ENCODE data around the gene GORASP1. TPM values are rescaled to one million over a fixed set of nuclear protein-coding genes. Genes with fewer than 3 reads are reported as not detected.

Gene GORASP1
- total RNA-seq, 1 donor from 2014 or later: 52.8 TPM

DNA sequence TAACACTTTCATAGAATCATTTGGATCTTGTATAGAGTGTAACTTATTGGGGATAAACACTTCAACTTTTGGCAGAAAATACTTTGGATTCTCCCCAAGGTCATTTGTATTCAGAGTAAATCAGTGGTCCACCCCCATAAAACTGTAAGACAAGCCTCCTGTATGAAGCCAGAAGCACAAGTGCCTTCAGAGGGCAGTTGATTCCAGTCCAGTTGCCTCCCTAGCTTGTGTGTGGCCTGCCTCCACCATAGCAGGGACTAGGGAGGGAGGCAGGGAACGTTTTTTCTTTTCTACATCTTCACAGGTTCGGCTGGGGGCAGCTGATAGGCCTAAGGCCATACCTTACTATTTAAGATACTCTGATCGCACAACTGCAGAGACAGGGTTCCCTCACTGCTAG lies 11.6 kb downstream of the GORASP1 start:
- H3K4me3 Mint-ChIP-seq (ENCODE audit: unreplicated experiment): no peak overlapping the region
- peaks cover 10% of the 10 kb centered on the region for H3K4me1 Mint-ChIP-seq (ENCODE audit: low read depth)
- H3K27ac Mint-ChIP-seq (ENCODE audit: unreplicated experiment): no peak overlapping the region
- H3K27me3 Mint-ChIP-seq (ENCODE audit: low read depth): no peaks in the 10 kb centered on the region
- no peak for DNase-seq (ENCODE audit: low spot score)
- H3K9me3 Mint-ChIP-seq (ENCODE audit: low read depth): no peaks in the 10 kb centered on the region
- H3K36me3 Mint-ChIP-seq (ENCODE audit: low read depth): peaks cover 26% of the 10 kb centered on the region
- TF ChIP-seq, protein P1, sequence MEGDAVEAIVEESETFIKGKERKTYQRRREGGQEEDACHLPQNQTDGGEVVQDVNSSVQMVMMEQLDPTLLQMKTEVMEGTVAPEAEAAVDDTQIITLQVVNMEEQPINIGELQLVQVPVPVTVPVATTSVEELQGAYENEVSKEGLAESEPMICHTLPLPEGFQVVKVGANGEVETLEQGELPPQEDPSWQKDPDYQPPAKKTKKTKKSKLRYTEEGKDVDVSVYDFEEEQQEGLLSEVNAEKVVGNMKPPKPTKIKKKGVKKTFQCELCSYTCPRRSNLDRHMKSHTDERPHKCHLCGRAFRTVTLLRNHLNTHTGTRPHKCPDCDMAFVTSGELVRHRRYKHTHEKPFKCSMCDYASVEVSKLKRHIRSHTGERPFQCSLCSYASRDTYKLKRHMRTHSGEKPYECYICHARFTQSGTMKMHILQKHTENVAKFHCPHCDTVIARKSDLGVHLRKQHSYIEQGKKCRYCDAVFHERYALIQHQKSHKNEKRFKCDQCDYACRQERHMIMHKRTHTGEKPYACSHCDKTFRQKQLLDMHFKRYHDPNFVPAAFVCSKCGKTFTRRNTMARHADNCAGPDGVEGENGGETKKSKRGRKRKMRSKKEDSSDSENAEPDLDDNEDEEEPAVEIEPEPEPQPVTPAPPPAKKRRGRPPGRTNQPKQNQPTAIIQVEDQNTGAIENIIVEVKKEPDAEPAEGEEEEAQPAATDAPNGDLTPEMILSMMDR (IDR thresholded peaks at IDR 0.05): no peak

DNA sequence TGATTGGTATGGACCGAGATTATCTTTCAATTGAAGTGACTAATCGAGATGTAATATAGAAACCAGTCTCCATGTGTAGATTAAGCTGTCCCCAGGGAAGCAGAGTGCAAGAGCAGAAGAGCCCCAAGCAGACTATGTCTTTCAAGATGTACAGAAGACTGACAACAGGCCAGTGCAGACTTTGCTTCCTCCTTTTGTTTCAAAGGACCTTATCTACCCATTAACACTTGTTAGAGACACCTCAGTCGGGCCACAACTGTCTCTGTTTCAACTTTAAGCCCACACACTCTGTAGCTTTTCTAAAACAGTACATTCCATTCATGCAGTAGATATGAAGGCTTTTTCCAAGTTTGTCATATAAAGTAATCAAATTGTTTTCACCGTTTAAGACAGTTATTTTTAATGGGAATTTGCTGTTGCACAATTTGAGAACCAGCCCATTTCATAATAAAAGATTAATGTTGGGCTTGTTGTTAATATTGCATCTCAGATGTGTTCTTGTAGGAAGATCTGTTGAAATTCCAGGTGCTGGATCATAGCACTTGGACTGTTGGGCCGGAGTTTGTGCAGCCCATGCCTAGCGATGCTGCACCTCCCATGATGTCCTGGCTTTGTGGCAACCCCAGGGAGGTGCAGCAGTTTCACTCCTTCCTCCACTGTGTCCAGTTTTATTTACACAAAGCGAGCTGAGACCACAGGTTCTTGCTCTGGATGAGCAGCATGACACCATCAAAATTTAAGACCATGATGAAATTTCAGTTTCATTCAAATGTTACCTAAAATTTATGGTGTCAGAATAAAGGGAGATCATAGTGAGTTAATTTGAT lies 12.4 kb downstream of the GORASP1 start:
- Mint-ChIP-seq H3K9me3 (ENCODE audit: low read depth) (no peaks in the 10 kb centered on the region), H3K4me1 (ENCODE audit: low read depth) (peaks cover 10% of the 10 kb centered on the region), H3K4me3 (ENCODE audit: unreplicated experiment) (no peak overlapping the region), H3K27me3 (ENCODE audit: low read depth) (no peaks in the 10 kb centered on the region), H3K27ac (ENCODE audit: unreplicated experiment) (peak overlapping the region; percentile 47), H3K36me3 (ENCODE audit: low read depth) (peaks cover 27% of the 10 kb centered on the region)
- TF ChIP-seq, protein P1 (IDR thresholded peaks at IDR 0.05): no peak
- no peak for DNase-seq (ENCODE audit: low spot score)

DNA sequence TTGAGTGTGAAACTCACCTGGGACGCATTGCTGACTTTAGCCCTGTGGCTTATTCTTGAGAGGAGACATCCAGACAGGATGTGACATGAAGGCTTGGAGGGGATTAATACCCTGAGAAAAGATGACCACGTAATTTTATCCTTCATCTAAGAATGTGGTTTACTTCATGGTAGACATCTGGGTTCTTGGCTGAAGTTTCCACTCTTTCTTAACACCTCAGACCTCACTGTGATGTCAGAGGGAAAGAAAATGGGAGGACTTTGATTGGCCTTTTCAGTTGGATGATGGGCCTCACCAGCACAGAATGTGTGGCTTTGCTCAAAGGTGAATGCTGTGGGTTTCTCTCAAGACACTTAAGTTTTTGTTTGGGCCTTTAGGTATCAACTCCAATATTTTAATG lies 16.5 kb downstream of the GORASP1 start:
- Mint-ChIP-seq H3K4me1 (ENCODE audit: low read depth) (peaks cover 10% of the 10 kb centered on the region), H3K27ac (ENCODE audit: unreplicated experiment) (no peak overlapping the region), H3K9me3 (ENCODE audit: low read depth) (no peaks in the 10 kb centered on the region), H3K27me3 (ENCODE audit: low read depth) (no peaks in the 10 kb centered on the region), H3K36me3 (ENCODE audit: low read depth) (peaks cover 31% of the 10 kb centered on the region), H3K4me3 (ENCODE audit: unreplicated experiment) (no peak overlapping the region)
- DNase-seq (ENCODE audit: low spot score): no peak
- TF ChIP-seq, protein P1 (IDR thresholded peaks at IDR 0.05): no peak

DNA sequence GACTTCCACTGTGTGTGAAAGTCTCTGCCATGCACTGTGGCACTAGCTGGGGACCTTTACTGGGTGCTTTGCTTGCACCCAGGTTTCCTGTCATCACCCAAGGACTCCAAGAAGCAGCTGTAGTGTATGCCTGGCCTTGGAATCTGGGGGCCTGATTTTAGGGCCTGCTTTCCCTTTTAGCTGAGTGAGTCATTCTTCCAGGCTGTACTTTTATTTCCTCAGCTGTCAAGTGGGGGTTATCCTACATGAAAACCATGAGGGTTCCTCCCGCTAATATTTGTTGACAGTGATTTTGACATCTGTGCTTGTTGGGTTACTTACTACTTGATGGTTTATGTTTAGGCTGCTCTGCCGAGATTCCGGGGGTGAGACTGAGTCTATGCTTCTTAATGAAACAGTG lies 18.5 kb downstream of the GORASP1 start:
- Mint-ChIP-seq H3K9me3 (ENCODE audit: low read depth) (no peaks in the 10 kb centered on the region), H3K4me1 (ENCODE audit: low read depth) (peaks cover 10% of the 10 kb centered on the region), H3K27ac (ENCODE audit: unreplicated experiment) (peak overlapping the region; percentile 33), H3K27me3 (ENCODE audit: low read depth) (no peaks in the 10 kb centered on the region), H3K4me3 (ENCODE audit: unreplicated experiment) (no peak overlapping the region), H3K36me3 (ENCODE audit: low read depth) (peaks cover 21% of the 10 kb centered on the region)
- TF ChIP-seq, protein P1 (IDR thresholded peaks at IDR 0.05): no peak
- no peak for DNase-seq (ENCODE audit: low spot score)

DNA sequence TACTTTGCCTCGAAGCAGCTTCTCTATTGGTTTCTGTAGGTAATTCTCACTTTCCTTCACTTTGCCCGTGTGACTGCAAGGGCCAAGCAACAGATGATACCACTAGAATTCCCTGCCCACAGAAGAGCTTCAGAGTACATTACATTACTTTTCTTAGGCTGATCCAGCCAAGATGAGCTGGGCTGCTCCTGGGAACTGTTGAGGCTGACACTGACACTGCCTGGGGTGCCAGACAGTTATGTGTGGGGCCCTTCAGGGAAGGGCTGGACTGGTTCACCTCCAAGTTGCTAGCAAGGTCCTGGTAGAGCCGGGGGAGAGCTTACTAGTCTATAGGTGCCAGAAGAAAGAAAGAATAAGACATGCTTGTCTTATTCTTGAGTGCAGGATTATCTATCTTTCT lies 19.0 kb downstream of the GORASP1 start:
- DNase-seq (ENCODE audit: low spot score): no peak
- Mint-ChIP-seq H3K36me3 (ENCODE audit: low read depth) (peaks cover 19% of the 10 kb centered on the region), H3K9me3 (ENCODE audit: low read depth) (no peaks in the 10 kb centered on the region), H3K27ac (ENCODE audit: unreplicated experiment) (peak overlapping the region; percentile 32), H3K4me1 (ENCODE audit: low read depth) (peaks cover 10% of the 10 kb centered on the region), H3K27me3 (ENCODE audit: low read depth) (no peaks in the 10 kb centered on the region), H3K4me3 (ENCODE audit: unreplicated experiment) (no peak overlapping the region)
- TF ChIP-seq, protein P1 (IDR thresholded peaks at IDR 0.05): no peak
